Caco-2 (cell line): ENCODE results near the gene CIT. TPM values are rescaled to one million over a fixed set of nuclear protein-coding genes. Genes with fewer than 3 reads are reported as not detected.

ENCODE experiments used
- BruUV-seq: library from RNA; stranded (reverse); fragments of 400-500 nt; replicated peaks from 2 replicates; lab custom pipeline; 2021; lab: Mats Ljungman, UMichigan
- CTCF ChIA-PET: fragments of 300-600 bp; sonication (Branson Sonifier 250); formaldehyde crosslinking; loops from one replicate; lab custom pipeline; 2022; ENCODE audit warnings: antibody characterized with exemption; lab: Charles Lee
- POLR2A ChIA-PET: fragments of 300-600 bp; sonication (Branson Sonifier 250); formaldehyde crosslinking; loops from one replicate; lab custom pipeline; 2022; ENCODE audit warnings: antibody characterized with exemption; lab: Charles Lee
- DNase-seq, 2 experiments: peaks; one replicate each; pipeline versions ENCODE4 v3.0.0 to v3.0.0-alpha.2; 2020 to 2022
- H3K27me3 ChIP-seq: replicated peaks from 2 replicates; pipeline ENCODE4 v1.6.0; 2011; ENCODE audit warnings: low read length; ENCODE audit not compliant: control insufficient read depth, insufficient read depth
- H3K36me3 ChIP-seq: 2 replicates; pipeline ENCODE4 v1.5.1; 2011; ENCODE audit warnings: low read length; ENCODE audit not compliant: control insufficient read depth, insufficient read depth
- H3K4me1 ChIP-seq: fragments of 250-450 bp; sonication (Bioruptor Pico); 2 replicates; pipeline ENCODE4 v1.5.1; 2020; ENCODE audit warnings: mild to moderate bottlenecking
- H3K4me3 ChIP-seq: 2 replicates; pipeline ENCODE4 v1.5.1; 2011; ENCODE audit warnings: low read depth, mild to moderate bottlenecking, control low read depth, low read length
- H3K9me3 ChIP-seq: fragments of 250-450 bp; sonication (Bioruptor Pico); 2 replicates; pipeline ENCODE4 v1.5.1; 2020; ENCODE audit warnings: mild to moderate bottlenecking, moderate library complexity
- H3K27ac Mint-ChIP-seq: one replicate; pipeline ENCODE4 v1.8.0; 2022; ENCODE audit warnings: mixed read lengths; ENCODE audit not compliant: unreplicated experiment
- H3K27me3 Mint-ChIP-seq: one replicate; pipeline ENCODE4 v1.8.0; 2022; ENCODE audit warnings: mixed read lengths; ENCODE audit not compliant: insufficient read depth, unreplicated experiment
- H3K36me3 Mint-ChIP-seq: one replicate; pipeline ENCODE4 v1.8.0; 2022; ENCODE audit warnings: mild to moderate bottlenecking, mixed read lengths; ENCODE audit not compliant: insufficient read depth, unreplicated experiment
- H3K4me1 Mint-ChIP-seq: one replicate; pipeline ENCODE4 v1.8.0; 2022; ENCODE audit warnings: low read depth, mixed read lengths; ENCODE audit not compliant: unreplicated experiment
- H3K4me3 Mint-ChIP-seq: one replicate; pipeline ENCODE4 v1.8.0; 2022; ENCODE audit warnings: mild to moderate bottlenecking, moderate library complexity, mixed read lengths; ENCODE audit not compliant: unreplicated experiment
- H3K9me3 Mint-ChIP-seq: one replicate; pipeline ENCODE4 v1.8.0; 2022; ENCODE audit warnings: mixed read lengths; ENCODE audit not compliant: unreplicated experiment
- intact Hi-C: fragments of 100-400 bp; cut with micrococcal nuclease; formaldehyde crosslinking; loops from one replicate; pipeline ENCODE4 v1.10.0; 2022; ENCODE audit not compliant: unreplicated experiment
- total RNA-seq: library from RNA; stranded (reverse); gene quantifications from 2 replicates; pipeline ENCODE4 v1.2.3, GENCODE V29; 2022
- TF ChIP-seq, protein P1 (sequence below), 2 experiments: fragments of 200-600 bp in 1 of 2; IDR thresholded peaks; 1 replicate in 1 of 2; 2 replicates in 1 of 2; pipeline versions ENCODE4 v1.5.1 to v1.8.0; 2011 to 2022; ENCODE audit warnings: antibody characterized with exemption in 1 of 2, control low read depth in 1 of 2, inconsistent platforms in 1 of 2, low read depth in 1 of 2, low read length in 1 of 2, mild to moderate bottlenecking in 1 of 2, moderate library complexity in 1 of 2; ENCODE audit not compliant: insufficient read depth in 1 of 2, severe bottlenecking in 1 of 2, unreplicated experiment in 1 of 2

CIT gene
- total RNA-seq, 1 experiment from 2014 or later = 55.9 TPM

DNA sequence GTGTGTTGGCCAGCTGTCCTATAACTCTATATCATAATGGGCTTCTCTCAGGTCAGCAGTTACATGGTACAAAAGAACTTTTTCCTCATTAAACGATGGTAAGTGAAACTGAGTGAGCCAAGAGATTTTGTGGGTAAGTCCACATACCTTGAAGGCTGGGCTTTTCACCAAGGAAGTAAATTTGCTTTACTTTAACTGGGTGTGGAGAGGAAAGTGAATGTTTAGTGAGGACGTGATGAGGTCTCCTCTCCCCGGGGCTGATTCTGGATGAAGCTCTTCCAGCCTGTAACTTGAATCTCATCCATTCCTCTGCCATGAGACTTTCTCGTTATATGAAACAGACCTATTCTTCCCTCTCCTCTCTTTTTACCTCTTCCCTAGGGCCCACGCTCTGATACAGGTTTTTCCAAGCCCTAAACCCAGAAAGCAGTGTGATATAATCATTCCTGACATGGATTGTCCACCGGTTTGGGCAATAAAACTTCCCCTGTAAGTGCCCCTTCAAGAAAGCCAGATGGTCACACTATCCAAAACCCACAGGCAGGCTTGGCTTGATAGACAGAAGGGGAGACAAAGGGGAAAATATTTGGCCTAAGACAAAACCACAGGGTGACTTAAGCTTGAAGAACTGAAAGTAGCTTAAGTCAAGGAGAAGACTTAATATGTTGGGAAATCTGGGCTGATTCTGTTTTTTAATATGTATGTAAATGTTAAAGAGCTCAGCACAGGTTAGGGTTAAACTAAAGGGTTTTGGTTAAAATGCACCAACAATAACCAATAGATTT lies 50.3 kb downstream of the CIT start:
- Mint-ChIP-seq H3K27ac (no peak overlapping the region), H3K27me3 (no peaks in the 10 kb centered on the region), H3K9me3 (no peaks in the 10 kb centered on the region), H3K4me1 (no peaks in the 10 kb centered on the region), H3K4me3 (no peak overlapping the region), H3K36me3 (peaks cover 27% of the 10 kb centered on the region)
- CTCF ChIA-PET = no interaction called here
- H3K27me3 ChIP-seq = no peaks in the 10 kb centered on the region
- H3K4me3 ChIP-seq = no peak overlapping the region
- intact Hi-C loops = no loop called here
- H3K9me3 ChIP-seq = no peaks in the 10 kb centered on the region
- POLR2A ChIA-PET = no interaction called here
- no peaks in the 10 kb centered on the region for H3K36me3 ChIP-seq
- no TSS peak for BruUV-seq
- DNase-seq = no peak
- no peaks in the 10 kb centered on the region for H3K4me1 ChIP-seq
- TF ChIP-seq, protein P1, sequence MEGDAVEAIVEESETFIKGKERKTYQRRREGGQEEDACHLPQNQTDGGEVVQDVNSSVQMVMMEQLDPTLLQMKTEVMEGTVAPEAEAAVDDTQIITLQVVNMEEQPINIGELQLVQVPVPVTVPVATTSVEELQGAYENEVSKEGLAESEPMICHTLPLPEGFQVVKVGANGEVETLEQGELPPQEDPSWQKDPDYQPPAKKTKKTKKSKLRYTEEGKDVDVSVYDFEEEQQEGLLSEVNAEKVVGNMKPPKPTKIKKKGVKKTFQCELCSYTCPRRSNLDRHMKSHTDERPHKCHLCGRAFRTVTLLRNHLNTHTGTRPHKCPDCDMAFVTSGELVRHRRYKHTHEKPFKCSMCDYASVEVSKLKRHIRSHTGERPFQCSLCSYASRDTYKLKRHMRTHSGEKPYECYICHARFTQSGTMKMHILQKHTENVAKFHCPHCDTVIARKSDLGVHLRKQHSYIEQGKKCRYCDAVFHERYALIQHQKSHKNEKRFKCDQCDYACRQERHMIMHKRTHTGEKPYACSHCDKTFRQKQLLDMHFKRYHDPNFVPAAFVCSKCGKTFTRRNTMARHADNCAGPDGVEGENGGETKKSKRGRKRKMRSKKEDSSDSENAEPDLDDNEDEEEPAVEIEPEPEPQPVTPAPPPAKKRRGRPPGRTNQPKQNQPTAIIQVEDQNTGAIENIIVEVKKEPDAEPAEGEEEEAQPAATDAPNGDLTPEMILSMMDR (IDR thresholded peaks at IDR 0.05; ENCODE audit: insufficient read depth in 1 of 2, low read depth in 1 of 2, low read length in 1 of 2, severe bottlenecking in 1 of 2, unreplicated experiment in 1 of 2) = no peak

DNA sequence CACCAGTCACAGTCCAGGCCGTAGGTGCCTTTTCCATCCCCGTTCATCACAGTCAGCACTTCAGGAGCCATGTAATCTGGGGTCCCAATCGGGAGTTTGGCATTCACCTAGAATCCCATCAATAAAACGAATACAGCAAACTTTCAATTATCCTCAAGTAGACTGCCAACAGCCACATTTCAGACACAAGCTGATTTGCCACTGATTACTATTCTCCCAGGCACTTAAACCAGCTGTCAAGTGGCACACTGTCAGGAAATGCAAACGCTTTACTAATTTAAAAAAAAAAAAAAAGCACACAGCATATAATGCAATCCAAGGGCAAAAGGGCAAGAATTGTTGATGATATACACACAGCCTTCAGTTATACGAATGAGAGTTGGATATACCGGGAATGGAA lies 51.9 kb downstream of the CIT start:
- TF ChIP-seq, protein P1 (IDR thresholded peaks at IDR 0.05; ENCODE audit: insufficient read depth in 1 of 2, low read depth in 1 of 2, low read length in 1 of 2, severe bottlenecking in 1 of 2, unreplicated experiment in 1 of 2) = no peak
- H3K27ac Mint-ChIP-seq = no peak overlapping the region
- no peak for DNase-seq
- H3K9me3 Mint-ChIP-seq = no peaks in the 10 kb centered on the region
- H3K4me3 Mint-ChIP-seq = no peak overlapping the region
- Histone ChIP-seq H3K4me3 (no peak overlapping the region), H3K27me3 (no peaks in the 10 kb centered on the region), H3K36me3 (no peaks in the 10 kb centered on the region), H3K9me3 (no peaks in the 10 kb centered on the region), H3K4me1 (no peaks in the 10 kb centered on the region)
- CTCF ChIA-PET = no interaction called here
- peaks cover 27% of the 10 kb centered on the region for H3K36me3 Mint-ChIP-seq
- no TSS peak for BruUV-seq
- H3K4me1 Mint-ChIP-seq = no peaks in the 10 kb centered on the region
- POLR2A ChIA-PET = no interaction called here
- intact Hi-C loops = no loop called here
- H3K27me3 Mint-ChIP-seq = no peaks in the 10 kb centered on the region

DNA sequence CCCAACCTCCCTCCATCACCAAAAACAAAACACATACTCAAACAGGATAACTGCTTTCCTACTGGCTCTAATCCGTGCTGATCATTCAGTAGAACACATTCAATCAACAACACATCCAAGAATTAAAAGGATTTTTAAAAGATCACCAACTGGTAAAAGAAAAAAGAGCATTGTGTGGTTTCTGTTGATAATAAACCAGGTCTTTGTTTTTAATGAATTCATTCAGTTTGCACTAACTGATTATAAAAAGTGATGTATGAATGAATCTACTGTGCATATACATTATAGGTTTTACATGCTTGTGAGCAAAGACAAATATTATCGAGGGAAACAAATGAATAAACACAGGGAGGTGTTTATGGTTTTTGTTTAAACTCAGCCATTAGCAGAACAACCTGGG lies 55.1 kb downstream of the CIT start:
- H3K9me3 ChIP-seq = no peaks in the 10 kb centered on the region
- Mint-ChIP-seq H3K4me1 (no peaks in the 10 kb centered on the region), H3K4me3 (no peak overlapping the region), H3K9me3 (no peaks in the 10 kb centered on the region), H3K36me3 (peaks cover 27% of the 10 kb centered on the region), H3K27me3 (no peaks in the 10 kb centered on the region), H3K27ac (no peak overlapping the region)
- H3K4me1 ChIP-seq = no peaks in the 10 kb centered on the region
- DNase-seq = no peak
- TF ChIP-seq, protein P1 (IDR thresholded peaks at IDR 0.05; ENCODE audit: insufficient read depth in 1 of 2, low read depth in 1 of 2, low read length in 1 of 2, severe bottlenecking in 1 of 2, unreplicated experiment in 1 of 2) = no peak
- H3K4me3 ChIP-seq = no peak overlapping the region
- ChIA-PET POLR2A (no interaction called here), CTCF (no interaction called here)
- no TSS peak for BruUV-seq
- no peaks in the 10 kb centered on the region for H3K27me3 ChIP-seq
- intact Hi-C loops = no loop called here
- H3K36me3 ChIP-seq = no peaks in the 10 kb centered on the region
